RWPE2 (cell line): ENCODE data around the gene SLC25A13.

Experiments used
- ATAC-seq: fragments of 200-7000 bp; cut with Tn5 transposase; 3 replicates; pipeline ENCODE4 v1.9.1; 2021; ENCODE audit warnings: low read depth
- DNase-seq: peaks from one replicate; pipeline ENCODE4 v3.0.0-alpha.2; 2020; ENCODE audit warnings: low spot score
- H3K27ac ChIP-seq: fragments of 450-650 bp; 2 replicates; pipeline ENCODE4 v1.5.1; 2017; ENCODE audit warnings: mild to moderate bottlenecking; ENCODE audit not compliant: poor library complexity, severe bottlenecking
- H3K27me3 ChIP-seq: fragments of 250-450 bp; sonication (Bioruptor Pico); 2 replicates; pipeline ENCODE4 v1.5.1; 2021; ENCODE audit warnings: mild to moderate bottlenecking, moderate library complexity; ENCODE audit not compliant: insufficient read depth, poor library complexity, severe bottlenecking
- H3K36me3 ChIP-seq: fragments of 250-450 bp; sonication (Bioruptor Pico); 2 replicates; pipeline ENCODE4 v1.5.1; 2020; ENCODE audit warnings: low read depth, mild to moderate bottlenecking, moderate library complexity
- H3K4me1 ChIP-seq: fragments of 250-450 bp; sonication (Bioruptor Pico); 2 replicates; pipeline ENCODE4 v1.5.1; 2021; ENCODE audit warnings: mild to moderate bottlenecking, moderate library complexity; ENCODE audit not compliant: insufficient read depth, poor library complexity, severe bottlenecking
- H3K4me3 ChIP-seq: fragments of 250-450 bp; sonication (Bioruptor Pico); 2 replicates; pipeline ENCODE4 v1.5.1; 2021; ENCODE audit warnings: mild to moderate bottlenecking, moderate library complexity; ENCODE audit not compliant: severe bottlenecking
- H3K9me3 ChIP-seq: fragments of 250-450 bp; sonication (Bioruptor Pico); 2 replicates; pipeline ENCODE4 v1.5.1; 2021; ENCODE audit warnings: mild to moderate bottlenecking, moderate library complexity; ENCODE audit not compliant: severe bottlenecking
- CTCF ChIP-seq: fragments of 450-650 bp; IDR thresholded peaks from one replicate; pipeline ENCODE4 v1.5.1; 2017; ENCODE audit warnings: mild to moderate bottlenecking, moderate library complexity; ENCODE audit not compliant: poor library complexity, severe bottlenecking

SLC25A13 gene

GRCh38 chr7:96305915-96306314 is 16.0 kb downstream of the SLC25A13 start:
- Histone ChIP-seq H3K27ac (no peak overlapping the region), H3K4me3 (no peak overlapping the region), H3K9me3 (no peaks in the 10 kb centered on the region), H3K27me3 (no peaks in the 10 kb centered on the region), H3K4me1 (peaks cover 34% of the 10 kb centered on the region), H3K36me3 (no peaks in the 10 kb centered on the region)
- ATAC-seq (no peak), DNase-seq (no peak)
- TF ChIP-seq CTCF, result no peak

- peaks cover 34% of the 10 kb centered on the region for H3K4me1 ChIP-seq
- H3K36me3 ChIP-seq, result no peaks in the 10 kb centered on the region
- no peaks in the 10 kb centered on the region for H3K9me3 ChIP-seq
- H3K27ac ChIP-seq, result peak overlapping the region; percentile 74
- no peaks in the 10 kb centered on the region for H3K27me3 ChIP-seq
- H3K4me3 ChIP-seq, result no peak overlapping the region
- DNase-seq (no peak), ATAC-seq (peak; percentile 51)
- TF ChIP-seq CTCF, result no peak
These were observed 17.3 kb downstream of the SLC25A13 start for GRCh38 chr7:96304573-96304972.

- peaks cover 34% of the 10 kb centered on the region for H3K4me1 ChIP-seq
- H3K4me3 ChIP-seq, result no peak overlapping the region
- H3K27ac ChIP-seq, result peak overlapping the region; percentile 74
- DNase-seq (no peak), ATAC-seq (peak; percentile 63)
- TF ChIP-seq CTCF, result no peak
- no peaks in the 10 kb centered on the region for H3K36me3 ChIP-seq
- no peaks in the 10 kb centered on the region for H3K27me3 ChIP-seq
- H3K9me3 ChIP-seq, result no peaks in the 10 kb centered on the region
These were observed 18.0 kb downstream of the SLC25A13 start for GRCh38 chr7:96303686-96304443.

- Histone ChIP-seq H3K4me3 (no peak overlapping the region), H3K27ac (peak overlapping the region; percentile 74), H3K9me3 (no peaks in the 10 kb centered on the region), H3K27me3 (no peaks in the 10 kb centered on the region), H3K4me1 (peaks cover 34% of the 10 kb centered on the region), H3K36me3 (no peaks in the 10 kb centered on the region)
- DNase-seq (no peak), ATAC-seq (peak; percentile 60)
- TF ChIP-seq CTCF, result no peak
These were observed 18.7 kb downstream of the SLC25A13 start for GRCh38 chr7:96303105-96303685.

GRCh38 chr7:96300986-96301385 is 20.9 kb downstream of the SLC25A13 start:
- peaks cover 1% of the 10 kb centered on the region; the same call in 1 of the 2 replicates for H3K36me3 ChIP-seq
- H3K27ac ChIP-seq, result no peak overlapping the region
- ATAC-seq, result no peak
- no peak for TF ChIP-seq CTCF
- no peaks in the 10 kb centered on the region for H3K9me3 ChIP-seq
- H3K27me3 ChIP-seq, result no peaks in the 10 kb centered on the region
- peaks cover 34% of the 10 kb centered on the region for H3K4me1 ChIP-seq
- DNase-seq, result no peak
- no peak overlapping the region for H3K4me3 ChIP-seq
